GM12892 (cell line): ENCODE results near the gene ANKRD34A.
A peak's percentile ranks its signal among the peaks of the same experiment; 100 is the strongest.

Source experiments
- DNase-seq: peaks from one replicate; pipeline ENCODE4 v3.0.0; 2011; ENCODE audit not compliant: insufficient read length
- FAIRE-seq: peaks from 2 replicates; lab custom pipeline; 2011; peaks lifted over from hg19 to GRCh38; lab: Jason Lieb, UNC
- POLR2A ChIP-seq: IDR thresholded peaks from 2 replicates; pipeline ENCODE4 v1.6.1; 2011; ENCODE audit warnings: low read depth, low read length, control low read depth
- POLR2AphosphoS5 ChIP-seq: IDR thresholded peaks from 2 replicates; pipeline ENCODE4 v1.6.1; 2011; ENCODE audit warnings: low read depth, low read length, control low read depth
- TAF1 ChIP-seq: IDR thresholded peaks from 2 replicates; pipeline ENCODE4 v1.6.1; 2011; ENCODE audit warnings: low read depth, mild to moderate bottlenecking, control low read depth, low read length, borderline replicate concordance

The ANKRD34A gene

GRCh38 chr1:145995964-145996432, 31.6 kb upstream of the ANKRD34A start:
- DNase-seq (no peak), FAIRE-seq (no peak)
- no peak for TF ChIP-seq POLR2AphosphoS5
- TF ChIP-seq POLR2A: no peak
- no peak for TF ChIP-seq TAF1

DNA sequence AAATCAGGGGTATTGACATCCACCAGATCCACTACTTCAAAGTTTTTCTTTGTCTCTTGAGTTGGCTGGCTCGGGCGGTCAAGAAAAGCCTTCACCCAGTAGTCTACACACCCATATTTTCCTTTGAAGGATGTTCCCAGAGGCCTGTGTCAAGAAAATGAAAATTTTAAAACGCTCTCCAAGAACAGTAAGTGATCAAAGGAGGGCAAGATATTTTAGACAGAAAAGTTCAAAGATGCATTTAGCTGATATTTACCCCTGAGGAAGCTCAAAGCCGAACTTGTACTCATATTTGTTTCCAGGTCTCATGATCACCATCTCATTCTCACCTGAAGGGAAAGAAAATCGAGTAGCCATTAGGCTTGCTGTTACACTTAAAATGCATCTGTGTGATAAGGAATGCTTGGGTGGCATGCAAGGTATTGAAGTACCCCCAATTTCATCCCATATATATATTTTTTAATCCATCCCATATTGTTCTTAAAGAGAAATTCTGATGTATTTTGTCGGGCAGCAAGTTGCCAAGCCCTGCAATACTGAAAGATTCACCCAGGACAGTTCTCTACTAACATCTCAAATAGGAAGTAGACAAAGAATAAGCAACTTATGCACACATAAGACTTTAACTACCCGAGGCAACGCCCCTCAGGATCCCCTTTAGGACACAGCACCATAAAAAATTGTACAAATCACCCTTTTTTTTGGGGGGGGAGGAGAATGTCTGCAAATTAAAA, 30.9 kb upstream of the ANKRD34A start:
- no peak for DNase-seq
- FAIRE-seq: no peak
- no peak for TF ChIP-seq TAF1
- no peak for TF ChIP-seq POLR2AphosphoS5
- no peak for TF ChIP-seq POLR2A

DNA sequence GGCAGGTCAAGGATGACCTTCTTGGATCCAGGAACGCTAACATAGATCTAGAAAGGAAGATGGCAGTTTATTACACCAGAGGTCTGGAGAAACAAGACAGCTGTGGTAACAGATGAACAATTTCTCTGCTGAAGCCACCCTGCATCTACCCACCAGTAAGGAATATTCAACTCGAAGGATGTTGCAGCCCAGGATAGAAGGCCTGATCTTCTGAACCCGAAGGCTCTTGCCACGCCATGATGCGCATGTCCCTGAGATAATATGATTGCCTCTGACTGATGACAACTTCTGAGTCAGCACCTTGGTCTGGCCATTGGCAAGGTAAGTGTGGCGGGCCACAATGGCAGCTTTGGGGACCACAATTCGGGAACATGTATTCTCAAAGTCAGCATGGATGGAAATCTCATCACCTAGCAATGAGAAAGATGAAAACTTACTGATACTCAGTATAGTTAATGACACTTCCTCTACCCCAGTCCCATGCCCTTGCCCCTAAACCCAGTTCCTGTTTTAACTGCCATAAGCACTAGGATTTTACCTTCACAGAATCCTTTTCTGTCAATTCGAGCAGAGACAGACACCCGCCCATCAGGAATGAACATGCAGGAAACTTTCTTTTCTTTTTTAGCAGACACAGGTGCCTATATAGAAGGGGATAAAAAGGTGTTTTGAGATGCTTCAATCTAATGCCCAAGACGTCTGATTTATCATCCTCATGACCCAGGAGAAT, 30.2 kb upstream of the ANKRD34A start:
- FAIRE-seq (peak; percentile 46), DNase-seq (no peak)
- TF ChIP-seq TAF1 (no peak), POLR2AphosphoS5 (peak; percentile 54), POLR2A (peak; percentile 26; the same call in 1 of the 2 replicates)

DNA sequence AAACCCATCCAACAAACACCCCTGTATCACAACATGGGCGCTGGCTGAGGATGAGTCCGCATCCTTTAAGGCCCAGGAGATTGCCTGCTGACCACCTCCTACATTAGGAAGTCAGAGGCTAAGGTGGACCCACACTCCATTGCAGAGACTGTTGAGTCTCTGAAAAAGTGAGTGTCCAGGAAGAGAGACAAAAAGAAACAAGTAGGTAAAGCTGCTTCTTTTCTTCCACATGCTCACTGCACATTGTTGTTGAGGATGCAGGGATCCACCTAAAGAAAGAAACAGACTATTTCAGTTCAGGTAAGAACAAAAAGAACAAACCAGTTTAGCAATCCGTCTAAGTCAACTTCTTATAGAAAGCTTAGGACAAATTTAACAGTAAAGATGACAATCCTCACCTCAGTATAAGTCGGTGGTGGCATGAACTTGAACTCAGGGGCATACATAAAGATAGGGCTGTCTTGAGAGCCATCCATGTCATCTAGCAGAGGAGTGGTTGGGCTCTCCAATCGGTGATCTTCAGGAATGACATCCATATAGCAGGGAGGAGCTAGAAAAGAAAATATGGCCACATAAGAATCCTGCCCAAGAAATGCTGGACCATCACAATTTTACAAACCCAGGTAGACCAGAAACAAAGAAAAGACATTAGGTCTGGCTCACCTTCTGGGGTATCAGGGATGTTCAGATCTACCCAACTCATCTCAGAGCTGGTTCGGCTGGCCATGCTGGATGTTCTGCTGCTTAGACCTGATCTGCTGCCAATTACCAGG, 29.4 kb upstream of the ANKRD34A start:
- TF ChIP-seq POLR2A (peak; percentile 48; the same call in 1 of the 2 replicates), POLR2AphosphoS5 (no peak; the same call in 1 of the 2 replicates)
- FAIRE-seq (no peak), DNase-seq (no peak)

- FAIRE-seq: no peak
- TF ChIP-seq POLR2AphosphoS5 (no peak), TAF1 (no peak), POLR2A (no peak)
- DNase-seq: no peak
Observed at GRCh38 chr1:145992958-145993617, 28.7 kb upstream of the ANKRD34A start.

GRCh38 chr1:145992502-145992936, 28.1 kb upstream of the ANKRD34A start:
- no peak for FAIRE-seq
- DNase-seq: no peak
- TF ChIP-seq POLR2AphosphoS5 (peak; percentile 67; the same call in 1 of the 2 replicates), POLR2A (peak; percentile 52; the same call in 1 of the 2 replicates), TAF1 (no peak)

DNA sequence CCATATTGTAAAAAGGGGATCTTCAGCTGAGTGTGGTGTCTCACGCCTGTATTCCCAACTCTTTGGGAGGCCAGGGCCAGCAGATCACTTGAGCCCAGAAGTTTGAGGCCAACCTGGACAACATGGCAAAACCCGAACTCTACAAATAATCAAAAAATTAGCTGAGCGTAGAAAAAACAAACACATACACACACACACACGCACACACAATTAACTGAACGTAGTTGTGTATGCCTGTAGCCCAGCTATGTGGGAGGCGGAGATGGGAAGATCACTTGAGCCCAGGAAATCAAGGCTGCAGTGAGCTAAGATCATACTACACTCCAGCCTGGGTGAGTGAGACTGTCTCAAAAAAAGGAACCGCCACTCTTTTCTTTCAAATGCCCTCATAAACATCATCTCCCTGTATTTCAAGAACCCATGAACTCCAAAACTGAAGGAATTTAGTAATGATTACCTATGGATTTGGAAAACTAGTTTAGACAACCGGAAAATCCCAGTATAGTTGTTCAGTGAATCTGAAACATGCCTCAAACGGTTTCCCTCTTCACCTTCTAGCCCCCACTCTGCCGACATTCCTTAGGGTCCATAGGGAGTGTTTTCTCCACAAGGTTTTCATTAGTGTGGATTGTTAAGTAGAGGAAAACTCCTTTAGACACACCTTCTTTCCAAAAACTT, 27.5 kb upstream of the ANKRD34A start:
- DNase-seq (no peak), FAIRE-seq (no peak)
- peak; percentile 94 for TF ChIP-seq POLR2A
- no peak for TF ChIP-seq TAF1
- TF ChIP-seq POLR2AphosphoS5: peak; percentile 97

GRCh38 chr1:145990249-145990855, 26.0 kb upstream of the ANKRD34A start:
- no peak for DNase-seq
- no peak for TF ChIP-seq POLR2AphosphoS5
- no peak; the same call in 1 of the 2 replicates for TF ChIP-seq POLR2A
- no peak for TF ChIP-seq TAF1
- no peak for FAIRE-seq

- DNase-seq (no peak), FAIRE-seq (no peak)
- TF ChIP-seq POLR2A: no peak
- TF ChIP-seq TAF1: no peak
- no peak for TF ChIP-seq POLR2AphosphoS5
Observed at GRCh38 chr1:145988773-145989172, 24.4 kb upstream of the ANKRD34A start.

- FAIRE-seq: no peak
- TF ChIP-seq POLR2A (no peak), POLR2AphosphoS5 (no peak), TAF1 (no peak)
- no peak for DNase-seq
Observed at GRCh38 chr1:145987926-145988325, 23.6 kb upstream of the ANKRD34A start.
